ENCODE data around the gene ROCK2.

DNA sequence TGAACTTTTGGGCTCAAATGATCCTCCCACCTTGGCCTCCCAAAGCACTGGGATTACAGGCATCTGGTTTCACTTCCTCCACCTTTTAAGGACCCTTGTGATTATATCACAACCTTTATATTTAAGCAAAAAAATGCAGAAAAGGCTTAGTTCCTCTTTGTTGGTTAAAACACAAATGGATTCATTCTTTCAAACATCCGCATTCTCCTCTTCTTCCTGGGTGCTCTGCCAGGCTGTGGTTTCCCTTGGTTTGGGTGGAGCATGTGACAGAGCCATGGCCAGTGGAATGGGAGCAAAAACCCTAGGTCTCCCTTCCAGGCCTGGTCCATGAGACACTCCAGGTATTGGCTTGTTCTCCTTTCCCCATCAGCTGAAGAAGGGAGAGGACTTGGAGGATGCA lies 199.1 kb downstream of the ROCK2 start:
- TF ChIP-seq, protein P1, sequence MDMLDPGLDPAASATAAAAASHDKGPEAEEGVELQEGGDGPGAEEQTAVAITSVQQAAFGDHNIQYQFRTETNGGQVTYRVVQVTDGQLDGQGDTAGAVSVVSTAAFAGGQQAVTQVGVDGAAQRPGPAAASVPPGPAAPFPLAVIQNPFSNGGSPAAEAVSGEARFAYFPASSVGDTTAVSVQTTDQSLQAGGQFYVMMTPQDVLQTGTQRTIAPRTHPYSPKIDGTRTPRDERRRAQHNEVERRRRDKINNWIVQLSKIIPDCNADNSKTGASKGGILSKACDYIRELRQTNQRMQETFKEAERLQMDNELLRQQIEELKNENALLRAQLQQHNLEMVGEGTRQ (CRISPR knock-in tag; IDR thresholded peaks at IDR 0.05): no peak
- TF ChIP-seq, protein P2, sequence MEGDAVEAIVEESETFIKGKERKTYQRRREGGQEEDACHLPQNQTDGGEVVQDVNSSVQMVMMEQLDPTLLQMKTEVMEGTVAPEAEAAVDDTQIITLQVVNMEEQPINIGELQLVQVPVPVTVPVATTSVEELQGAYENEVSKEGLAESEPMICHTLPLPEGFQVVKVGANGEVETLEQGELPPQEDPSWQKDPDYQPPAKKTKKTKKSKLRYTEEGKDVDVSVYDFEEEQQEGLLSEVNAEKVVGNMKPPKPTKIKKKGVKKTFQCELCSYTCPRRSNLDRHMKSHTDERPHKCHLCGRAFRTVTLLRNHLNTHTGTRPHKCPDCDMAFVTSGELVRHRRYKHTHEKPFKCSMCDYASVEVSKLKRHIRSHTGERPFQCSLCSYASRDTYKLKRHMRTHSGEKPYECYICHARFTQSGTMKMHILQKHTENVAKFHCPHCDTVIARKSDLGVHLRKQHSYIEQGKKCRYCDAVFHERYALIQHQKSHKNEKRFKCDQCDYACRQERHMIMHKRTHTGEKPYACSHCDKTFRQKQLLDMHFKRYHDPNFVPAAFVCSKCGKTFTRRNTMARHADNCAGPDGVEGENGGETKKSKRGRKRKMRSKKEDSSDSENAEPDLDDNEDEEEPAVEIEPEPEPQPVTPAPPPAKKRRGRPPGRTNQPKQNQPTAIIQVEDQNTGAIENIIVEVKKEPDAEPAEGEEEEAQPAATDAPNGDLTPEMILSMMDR (IDR thresholded peaks at IDR 0.05): no peak
- TF ChIP-seq, protein P3, sequence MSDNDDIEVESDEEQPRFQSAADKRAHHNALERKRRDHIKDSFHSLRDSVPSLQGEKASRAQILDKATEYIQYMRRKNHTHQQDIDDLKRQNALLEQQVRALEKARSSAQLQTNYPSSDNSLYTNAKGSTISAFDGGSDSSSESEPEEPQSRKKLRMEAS (CRISPR knock-in tag; IDR thresholded peaks at IDR 0.05): no peak
- TF ChIP-seq SMAD4 (CRISPR knock-in tag; IDR thresholded peaks at IDR 0.05) (no peak), SP1 (CRISPR knock-in tag; conservative IDR thresholded peaks at IDR 0.05) (no peak), EMX1 (CRISPR knock-in tag; IDR thresholded peaks at IDR 0.05) (no peak)
- TF ChIP-seq, protein P4, sequence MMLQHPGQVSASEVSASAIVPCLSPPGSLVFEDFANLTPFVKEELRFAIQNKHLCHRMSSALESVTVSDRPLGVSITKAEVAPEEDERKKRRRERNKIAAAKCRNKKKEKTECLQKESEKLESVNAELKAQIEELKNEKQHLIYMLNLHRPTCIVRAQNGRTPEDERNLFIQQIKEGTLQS (CRISPR knock-in tag; conservative IDR thresholded peaks at IDR 0.05): no peak

All from WTC11 (cell line).